Activated CD8-positive, alpha-beta memory T cell treated with anti-CD3 and anti-CD28 coated beads, Interleukin-2, amount 50 U/mL, for 24 hours (primary cell): ENCODE data around the gene CRHR2.
"Not testable (repeated sequence)": the region's sequence is repeated elsewhere in the genome, so short reads cannot be mapped to it uniquely, and the experiment has no call there.

Experiments used
- DNase-seq: peaks from one replicate; pipeline ENCODE4 v3.0.0-alpha.2; 2020; ENCODE audit errors: extremely low read depth

CRHR2 gene

DNA sequence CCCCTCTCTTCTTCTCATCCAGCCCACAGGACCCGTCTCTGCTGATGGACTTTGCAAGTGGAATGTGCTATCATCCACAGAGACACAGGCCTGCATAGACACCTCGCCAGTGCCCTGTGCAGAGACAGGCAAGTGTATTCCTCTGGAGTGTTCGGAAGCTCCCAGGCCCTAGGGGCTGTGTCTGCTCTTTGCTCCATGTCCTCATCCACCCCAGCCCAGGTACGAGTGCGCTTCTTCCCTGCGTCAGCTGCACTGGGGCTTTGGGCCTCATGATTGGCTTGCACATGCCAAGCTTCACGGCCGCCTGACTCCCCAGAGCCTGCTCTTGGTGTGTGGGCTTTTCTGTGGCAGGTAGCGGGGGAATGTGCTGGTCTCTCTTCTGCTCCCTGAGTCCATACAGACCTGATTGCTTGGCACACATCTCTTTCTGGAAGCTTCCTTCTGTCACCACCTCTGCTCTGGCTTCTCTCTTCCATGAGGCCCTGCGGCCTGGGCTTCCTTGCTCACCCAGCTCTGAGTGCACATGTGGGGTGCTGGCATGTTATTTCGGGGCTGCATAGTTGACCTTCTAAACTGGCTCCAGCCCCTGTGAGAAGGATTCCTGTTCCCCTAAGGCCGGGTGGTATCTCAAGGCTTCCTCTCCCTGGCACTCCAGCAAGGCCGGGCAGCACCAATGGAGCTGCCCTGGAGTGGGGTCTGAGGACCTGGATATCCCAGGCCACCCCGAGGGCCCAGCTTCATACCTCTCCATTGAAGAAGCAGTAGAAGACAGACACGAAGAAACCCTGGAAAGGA, 27.8 kb downstream of the CRHR2 start:
- no peak for DNase-seq

GRCh38 chr7:30652698-30653641, 29.3 kb downstream of the CRHR2 start:
- no peak for DNase-seq

- no peak for DNase-seq
These were observed 30.1 kb downstream of the CRHR2 start for GRCh38 chr7:30652132-30652531.

DNA sequence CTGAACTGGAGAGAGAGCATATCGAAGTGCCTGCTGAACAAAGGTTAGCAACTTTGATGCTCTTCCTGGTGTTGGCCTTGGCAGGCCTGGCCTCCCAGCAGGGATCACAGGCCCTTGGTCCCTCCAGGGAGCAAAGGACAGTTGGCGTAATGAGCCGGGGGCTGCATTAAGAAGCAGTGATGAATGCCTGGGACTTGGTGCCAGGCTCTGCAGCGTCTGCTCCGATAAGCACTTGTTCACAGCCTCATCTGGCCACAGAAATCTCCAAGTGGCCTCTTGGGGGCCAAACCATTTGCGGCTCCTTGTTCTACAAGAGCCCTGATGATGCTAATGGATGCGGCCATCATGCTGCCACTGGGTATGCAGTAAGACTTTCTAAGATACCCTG, 31.8 kb downstream of the CRHR2 start:
- DNase-seq: no peak

- no peak for DNase-seq
These were observed 32.4 kb downstream of the CRHR2 start for GRCh38 chr7:30649717-30650420.

DNA sequence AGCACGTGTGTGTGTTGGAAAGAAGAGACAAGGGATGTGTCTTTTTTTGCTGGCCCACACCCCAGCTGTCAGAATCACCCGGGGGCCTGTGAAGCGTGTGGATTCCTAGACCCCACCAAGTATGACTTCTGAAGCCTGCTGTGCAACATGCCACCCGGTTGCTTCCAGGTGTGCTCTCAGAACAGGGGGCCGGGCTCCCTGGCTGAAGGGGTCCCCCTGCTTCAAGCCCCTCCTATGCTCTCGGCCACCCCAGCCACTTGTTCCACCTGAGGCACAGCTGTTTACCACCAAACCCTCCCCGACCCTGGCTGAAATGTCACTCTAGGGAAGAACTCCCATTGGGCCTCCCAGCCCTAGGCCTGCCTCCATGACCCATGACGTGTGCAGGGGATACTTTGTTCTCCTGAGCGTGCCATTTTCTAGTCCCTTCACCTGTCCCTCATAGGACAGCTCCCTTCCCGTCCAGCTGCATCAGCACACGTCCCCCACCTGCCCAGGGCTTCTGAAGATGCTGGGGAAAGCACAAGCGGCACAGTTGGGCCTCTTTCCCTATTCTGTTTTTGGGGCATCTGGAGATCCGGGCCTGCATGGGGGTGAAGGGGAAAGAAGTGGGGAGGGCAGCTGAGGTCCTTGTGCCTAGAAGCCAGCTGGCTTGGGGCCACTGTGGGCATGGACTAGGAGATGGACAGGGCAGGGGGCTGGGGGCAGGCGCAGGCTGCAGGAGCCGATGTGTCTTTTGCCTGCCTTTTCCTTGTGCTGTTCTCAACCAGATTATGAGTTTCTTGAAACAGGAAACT, 33.3 kb downstream of the CRHR2 start:
- no peak for DNase-seq

GRCh38 chr7:30647589-30648364, 34.5 kb downstream of the CRHR2 start:
- DNase-seq: no peak

- no peak for DNase-seq
These were observed 36.1 kb downstream of the CRHR2 start for GRCh38 chr7:30646154-30646553.

DNA sequence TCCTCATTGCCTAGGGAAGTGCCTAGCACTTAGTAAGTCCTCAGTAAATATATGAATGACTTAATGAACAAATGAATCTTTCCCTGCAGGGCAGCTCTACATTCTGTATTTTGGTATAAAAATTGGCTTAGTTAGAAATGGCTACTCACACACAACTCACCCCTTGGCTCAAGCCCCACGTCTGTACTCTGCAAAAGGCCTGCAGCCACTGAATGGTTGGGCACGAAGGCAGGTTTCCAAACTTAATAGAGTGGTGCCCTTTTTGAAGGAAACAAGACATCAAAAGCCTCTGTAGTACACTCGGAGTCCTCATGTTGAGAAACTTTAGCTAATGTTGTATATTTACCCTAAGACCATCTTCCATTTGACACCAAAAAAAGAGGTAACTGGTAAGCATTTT, 36.6 kb downstream of the CRHR2 start:
- DNase-seq: no peak

- DNase-seq: no peak
These were observed 37.8 kb downstream of the CRHR2 start for GRCh38 chr7:30644286-30644955.

DNA sequence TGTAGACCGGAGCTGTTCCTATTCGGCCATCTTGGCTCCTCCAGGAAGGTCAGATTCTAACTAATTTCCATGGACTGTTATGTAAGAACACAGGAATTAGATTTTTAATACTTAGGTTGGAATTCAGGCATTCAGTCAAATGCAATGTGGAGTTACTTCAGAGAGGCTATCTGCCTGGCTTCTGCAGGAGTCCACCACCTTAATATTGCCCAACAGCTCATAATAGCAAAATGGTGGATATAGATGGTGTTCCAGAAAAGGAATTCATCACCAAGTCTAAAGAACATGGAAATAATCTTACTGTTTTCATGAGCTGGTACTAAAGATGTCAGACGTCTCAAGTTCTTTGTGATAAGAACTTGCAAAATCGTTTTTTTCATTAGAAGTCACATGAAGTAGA, 39.5 kb downstream of the CRHR2 start:
- DNase-seq: no peak

DNA sequence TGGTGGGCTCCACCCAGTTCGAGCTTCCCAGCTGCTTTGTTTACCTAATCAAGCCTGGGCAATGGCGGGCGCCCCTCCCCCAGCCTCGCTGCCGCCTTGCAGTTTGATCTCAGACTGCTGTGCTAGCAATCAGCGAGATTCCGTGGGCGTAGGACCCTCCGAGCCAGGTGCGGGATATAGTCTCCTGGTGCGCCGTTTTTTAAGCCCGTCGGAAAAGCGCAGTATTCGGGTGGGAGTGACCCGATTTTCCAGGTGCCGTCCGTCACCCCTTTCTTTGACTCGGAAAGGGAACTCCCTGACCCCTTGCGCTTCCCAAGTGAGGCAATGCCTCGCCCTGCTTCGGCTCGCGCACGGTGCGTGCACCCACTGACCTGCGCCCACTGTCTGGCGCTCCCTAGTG, 39.9 kb downstream of the CRHR2 start:
- DNase-seq: not testable (repeated sequence)

GRCh38 chr7:30635798-30636197, 46.5 kb downstream of the CRHR2 start:
- DNase-seq: no peak

- no peak for DNase-seq
These were observed 47.5 kb downstream of the CRHR2 start for GRCh38 chr7:30634634-30635201.

DNA sequence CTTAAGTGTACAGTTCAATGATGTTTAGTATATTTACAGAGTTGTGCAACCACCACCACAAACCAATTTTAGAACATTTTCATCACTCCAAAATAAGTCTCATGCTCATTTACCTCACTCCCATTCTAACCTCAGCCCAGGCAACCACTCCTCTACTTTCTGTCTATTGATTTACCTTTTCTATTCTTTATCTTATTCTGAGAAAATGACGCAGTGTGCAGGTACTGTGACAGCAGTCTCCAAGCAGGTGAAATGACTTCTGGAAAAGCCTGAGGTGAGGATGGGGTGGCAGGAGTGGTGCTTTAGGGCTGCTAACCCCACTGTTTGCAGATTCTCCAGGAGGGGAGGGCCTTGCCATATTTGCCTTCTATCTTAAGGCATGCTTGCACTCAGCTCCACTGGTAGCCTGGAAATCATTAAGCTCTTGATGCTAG, 48.0 kb downstream of the CRHR2 start:
- no peak for DNase-seq

DNA sequence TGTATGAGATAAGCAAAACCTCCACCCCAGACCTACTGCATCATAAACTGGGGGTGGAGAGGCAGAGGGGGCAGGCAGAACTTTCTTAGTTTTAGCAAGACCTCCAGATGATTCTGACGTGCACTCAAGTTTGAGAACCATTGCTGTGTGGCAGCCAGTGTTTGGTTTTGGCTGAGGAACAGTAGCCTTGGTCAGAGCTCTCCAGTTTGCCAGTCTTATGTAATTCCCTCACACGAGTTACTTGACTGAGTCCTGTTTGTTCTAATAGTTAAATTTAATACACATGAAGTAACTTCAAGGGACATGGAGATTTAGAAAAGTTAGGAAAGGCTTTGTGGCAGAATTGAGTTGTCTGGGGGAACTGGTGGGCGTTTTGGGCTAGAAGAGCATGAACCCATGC, 49.0 kb downstream of the CRHR2 start:
- DNase-seq: no peak

GRCh38 chr7:30630986-30631385, 51.3 kb downstream of the CRHR2 start:
- no peak for DNase-seq

- DNase-seq: no peak
These were observed 55.2 kb downstream of the CRHR2 start for GRCh38 chr7:30627026-30627425.

DNA sequence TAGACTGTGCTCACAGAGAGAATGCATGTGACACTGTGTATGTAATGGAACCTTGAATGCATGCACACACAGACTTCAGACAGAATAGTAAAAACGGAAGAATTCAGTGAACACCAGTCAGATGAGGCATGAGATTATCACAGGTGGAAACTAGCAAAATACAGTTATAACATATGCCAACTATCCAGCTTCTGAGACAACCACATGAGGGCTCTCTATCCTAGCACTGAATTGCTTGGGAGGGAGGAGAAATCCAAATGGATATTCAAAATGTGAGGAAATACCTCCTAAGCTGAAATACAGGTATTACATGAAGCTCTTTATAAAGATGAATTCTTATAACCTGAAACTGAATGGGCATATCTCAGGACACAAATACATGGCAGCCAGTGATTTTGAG, 57.0 kb downstream of the CRHR2 start:
- DNase-seq: no peak

DNA sequence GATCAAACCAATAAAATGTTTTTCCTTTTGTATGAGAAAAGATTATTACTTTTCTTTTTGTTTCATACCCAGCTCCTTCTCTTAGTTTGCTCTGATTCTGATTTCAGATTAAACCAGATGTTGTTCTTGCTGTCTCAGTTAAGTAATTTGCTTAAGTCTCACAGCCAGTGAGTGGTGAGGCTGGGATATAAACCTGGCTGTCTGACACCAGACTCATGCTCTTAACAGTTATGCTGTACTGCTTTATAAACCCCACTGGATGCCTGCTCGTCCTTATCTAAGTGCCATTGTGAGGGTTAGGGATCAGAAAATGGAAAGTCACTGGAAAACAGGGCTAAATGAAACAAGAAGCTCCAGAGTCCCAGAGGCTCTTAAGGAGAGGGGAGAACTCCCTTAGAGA, 63.3 kb downstream of the CRHR2 start:
- DNase-seq: no peak
